ENCODE results near the gene ATXN7L3. TPM values are rescaled to one million over a fixed set of nuclear protein-coding genes. Genes with fewer than 3 reads are reported as not detected.

Gene ATXN7L3
- total RNA-seq, 3 donors from 2014 or later, result 34.7 to 45.8 (median 38.3) TPM

GRCh38 chr17:44209786-44210341, 10.2 kb upstream of the ATXN7L3 start:
- Histone ChIP-seq H3K27ac (peak overlapping the region in 1 of 2 donors; percentile 46), H3K27me3 (no peaks in the 10 kb centered on the region), H3K36me3 (peaks cover 9% of the 10 kb centered on the region), H3K9me3 (no peaks in the 10 kb centered on the region), H3K4me3 (peak overlapping the region in 1 of 3 donors; percentile 0), H3K4me1 (peaks cover 0 to 3% of the 10 kb centered on the region in 2 donors)
- TF ChIP-seq POLR2AphosphoS5 (IDR thresholded peaks at IDR 0.05), result no peak
- no peak for TF ChIP-seq CTCF (IDR thresholded peaks at IDR 0.05)
- no peak for TF ChIP-seq POLR2A (IDR thresholded peaks at IDR 0.05)
- intact Hi-C loops (cut with DNase I; ENCODE audit: low total_unique reads), result loop anchor here (5.0 kb wide), 1 partner anchor 117 kb away; no protein-coding TSS in a partner anchor
- no peak for DNase-seq (ENCODE audit: low spot score in 2 of 2)

- Histone ChIP-seq H3K27ac (no peak overlapping the region), H3K4me3 (no peak overlapping the region), H3K4me1 (peaks cover 0 to 3% of the 10 kb centered on the region in 2 donors), H3K27me3 (no peaks in the 10 kb centered on the region), H3K9me3 (no peaks in the 10 kb centered on the region), H3K36me3 (peaks cover 9% of the 10 kb centered on the region)
- TF ChIP-seq POLR2AphosphoS5 (IDR thresholded peaks at IDR 0.05) (no peak), CTCF (IDR thresholded peaks at IDR 0.05) (no peak), POLR2A (IDR thresholded peaks at IDR 0.05) (no peak)
- intact Hi-C loops (cut with DNase I; ENCODE audit: low total_unique reads), result no loop called here
- DNase-seq (ENCODE audit: low spot score in 2 of 2), result no peak
Measured at GRCh38 chr17:44207743-44208142, 8.1 kb upstream of the ATXN7L3 start.

- TF ChIP-seq CTCF (IDR thresholded peaks at IDR 0.05), result no peak
- TF ChIP-seq POLR2A (IDR thresholded peaks at IDR 0.05), result no peak
- TF ChIP-seq POLR2AphosphoS5 (IDR thresholded peaks at IDR 0.05), result no peak
Measured at GRCh38 chr17:44207319-44207718, 7.6 kb upstream of the ATXN7L3 start.

GRCh38 chr17:44206825-44207155, 7.1 kb upstream of the ATXN7L3 start:
- no peak for DNase-seq (ENCODE audit: low spot score in 2 of 2)
- peaks cover 9% of the 10 kb centered on the region for H3K36me3 ChIP-seq
- H3K4me3 ChIP-seq, result no peak overlapping the region
- no peaks in the 10 kb centered on the region for H3K27me3 ChIP-seq
- peaks cover 0 to 3% of the 10 kb centered on the region in 2 donors for H3K4me1 ChIP-seq
- H3K27ac ChIP-seq, result no peak overlapping the region
- no peaks in the 10 kb centered on the region for H3K9me3 ChIP-seq
- TF ChIP-seq POLR2AphosphoS5 (IDR thresholded peaks at IDR 0.05) (no peak), CTCF (IDR thresholded peaks at IDR 0.05) (no peak), POLR2A (IDR thresholded peaks at IDR 0.05) (no peak)
- intact Hi-C loops (cut with DNase I; ENCODE audit: low total_unique reads), result no loop called here

More at GRCh38 chr17:44207319-44207718, 7.6 kb upstream of the ATXN7L3 start:
- no peaks in the 10 kb centered on the region for H3K27me3 ChIP-seq
- DNase-seq (ENCODE audit: low spot score in 2 of 2), result no peak
- H3K4me3 ChIP-seq, result no peak overlapping the region
- no peak overlapping the region for H3K27ac ChIP-seq
- H3K36me3 ChIP-seq, result peaks cover 9% of the 10 kb centered on the region
- peaks cover 0 to 3% of the 10 kb centered on the region in 2 donors for H3K4me1 ChIP-seq
- intact Hi-C loops (cut with DNase I; ENCODE audit: low total_unique reads), result no loop called here
- no peaks in the 10 kb centered on the region for H3K9me3 ChIP-seq

GRCh38 chr17:44205962-44206824, 6.5 kb upstream of the ATXN7L3 start:
- Histone ChIP-seq H3K27ac (no peak overlapping the region), H3K4me3 (no peak overlapping the region), H3K36me3 (peaks cover 9% of the 10 kb centered on the region), H3K27me3 (no peaks in the 10 kb centered on the region), H3K9me3 (no peaks in the 10 kb centered on the region), H3K4me1 (peaks cover 0 to 3% of the 10 kb centered on the region in 2 donors)
- no peak for DNase-seq (ENCODE audit: low spot score in 2 of 2)
- intact Hi-C loops (cut with DNase I; ENCODE audit: low total_unique reads), result no loop called here
- TF ChIP-seq CTCF (IDR thresholded peaks at IDR 0.05) (no peak), POLR2AphosphoS5 (IDR thresholded peaks at IDR 0.05) (no peak), POLR2A (IDR thresholded peaks at IDR 0.05) (no peak)
